ENCODE data around the gene CBX8. TPM values are rescaled to one million over a fixed set of nuclear protein-coding genes. Genes with fewer than 3 reads are reported as not detected.

The CBX8 gene
- total RNA-seq, 4 donors from 2014 or later, result 1.7 to 7.5 (median 2.6) TPM

GRCh38 chr17:79812353-79813258, 15.7 kb upstream of the CBX8 start:
- intact Hi-C loops (cut with DNase I), result no loop called here
- no peak for DNase-seq (ENCODE audit: extremely low spot score)
- 24% methylated on average over 48 of the region's 72 CpGs for WGBS
- H3K27me3 ChIP-seq, result peaks cover 35 to 100% (median 77%) of the 10 kb centered on the region in 4 donors
- no peak overlapping the region for H3K27ac ChIP-seq (replicated peaks in 1 of 4)
- peak overlapping the region; percentile 38 to 60 (median 41) for H3K4me3 ChIP-seq
- peaks cover 48 to 71% (median 62%) of the 10 kb centered on the region in 4 donors for H3K4me1 ChIP-seq
- no peaks in the 10 kb centered on the region for H3K36me3 ChIP-seq
- peak in 1 of 2 donors; percentile 32 for TF ChIP-seq POLR2AphosphoS5 (IDR thresholded peaks at IDR 0.05)
- TF ChIP-seq CTCF (IDR thresholded peaks at IDR 0.05), result no peak
- no peaks in the 10 kb centered on the region for H3K9me3 ChIP-seq

- TF ChIP-seq POLR2A (IDR thresholded peaks at IDR 0.05; ENCODE audit: low read depth) (no peak), EP300 (IDR thresholded peaks at IDR 0.05) (no peak), CTCF (IDR thresholded peaks at IDR 0.05) (no peak), POLR2AphosphoS5 (IDR thresholded peaks at IDR 0.05) (no peak)
- Histone ChIP-seq H3K27ac (replicated peaks in 1 of 4) (no peak overlapping the region), H3K9me3 (no peaks in the 10 kb centered on the region), H3K4me3 (no peak overlapping the region), H3K4me1 (peaks cover 48 to 71% (median 62%) of the 10 kb centered on the region in 4 donors), H3K27me3 (peaks cover 37 to 100% (median 83%) of the 10 kb centered on the region in 4 donors), H3K36me3 (no peaks in the 10 kb centered on the region)
- no peak for DNase-seq (ENCODE audit: extremely low spot score)
- intact Hi-C loops (cut with DNase I), result no loop called here
- 33% methylated on average over 16 of the region's 20 CpGs for whole genome bisulfite sequencing
Measured at GRCh38 chr17:79811868-79812352, 15.0 kb upstream of the CBX8 start.

- Histone ChIP-seq H3K27ac (replicated peaks in 1 of 4) (no peak overlapping the region), H3K36me3 (no peaks in the 10 kb centered on the region), H3K9me3 (no peaks in the 10 kb centered on the region), H3K4me1 (peaks cover 48 to 71% (median 62%) of the 10 kb centered on the region in 4 donors), H3K4me3 (peak overlapping the region in 1 of 4 donors; percentile 18), H3K27me3 (peaks cover 37 to 100% (median 90%) of the 10 kb centered on the region in 4 donors)
- TF ChIP-seq CTCF (IDR thresholded peaks at IDR 0.05) (peak; percentile 40 to 52 (median 42)), EP300 (IDR thresholded peaks at IDR 0.05) (no peak), POLR2A (IDR thresholded peaks at IDR 0.05; ENCODE audit: low read depth) (no peak), POLR2AphosphoS5 (IDR thresholded peaks at IDR 0.05) (no peak)
- intact Hi-C loops (cut with DNase I), result no loop called here
- WGBS, result 4% methylated on average over 43 of the region's 66 CpGs
- DNase-seq (ENCODE audit: extremely low spot score), result no peak
Measured at GRCh38 chr17:79811011-79811867, 14.4 kb upstream of the CBX8 start.

- Histone ChIP-seq H3K9me3 (no peaks in the 10 kb centered on the region), H3K27me3 (peaks cover 40 to 100% (median 91%) of the 10 kb centered on the region in 4 donors), H3K36me3 (no peaks in the 10 kb centered on the region), H3K4me1 (peaks cover 46 to 65% (median 59%) of the 10 kb centered on the region in 4 donors), H3K4me3 (peak overlapping the region; percentile 18 to 46 (median 30)), H3K27ac (replicated peaks in 1 of 4) (no peak overlapping the region)
- intact Hi-C loops (cut with DNase I), result no loop called here
- 2% methylated on average over 27 of the region's 79 CpGs for WGBS
- TF ChIP-seq POLR2AphosphoS5 (IDR thresholded peaks at IDR 0.05), result peak in 1 of 2 donors; percentile 68
- no peak for TF ChIP-seq POLR2A (IDR thresholded peaks at IDR 0.05; ENCODE audit: low read depth)
- DNase-seq (ENCODE audit: extremely low spot score), result no peak
Measured at GRCh38 chr17:79810130-79811010, 13.5 kb upstream of the CBX8 start.
